H1 (cell line): ENCODE data around the gene AGXT2. TPM values are rescaled to one million over a fixed set of nuclear protein-coding genes. Genes with fewer than 3 reads are reported as not detected.

Experiments
- CTCF ChIA-PET: fragments of 300-600 bp; sonication (Branson Sonifier 250); formaldehyde crosslinking; loops from one replicate; lab custom pipeline; 2021; ENCODE audit not compliant: partially characterized antibody; lab: Charles Lee
- POLR2A ChIA-PET: fragments of 300-600 bp; sonication (Branson Sonifier 250); formaldehyde crosslinking; loops from one replicate; lab custom pipeline; 2021; ENCODE audit warnings: inconsistent platforms; ENCODE audit not compliant: partially characterized antibody; lab: Charles Lee
- DNase-seq, 2 experiments: peaks; one replicate each; pipeline versions ENCODE4 v3.0.0 to v3.0.0-alpha.2; 2010 to 2022; ENCODE audit warnings: low spot score in 2 of 2, low read depth in 1 of 2, mixed read lengths in 1 of 2
- FAIRE-seq: peaks from 2 replicates; lab custom pipeline; 2011; peaks lifted over from hg19 to GRCh38; lab: Jason Lieb, UNC
- H2AFZ ChIP-seq: 2 replicates; pipeline ENCODE4 v1.8.1; 2012; ENCODE audit warnings: low read length, inconsistent platforms
- H2AK5ac ChIP-seq: 2 replicates; pipeline ENCODE4 v1.6.1; 2013; ENCODE audit warnings: low read depth, low read length
- H2BK120ac ChIP-seq: replicated peaks from 2 replicates; pipeline ENCODE3; 2013; ENCODE audit warnings: low read depth, low read length, inconsistent platforms
- H2BK12ac ChIP-seq: 2 replicates; pipeline ENCODE4 v1.6.1; 2013; ENCODE audit warnings: low read depth, low read length
- H2BK15ac ChIP-seq: 2 replicates; pipeline ENCODE4 v1.6.1; 2013; ENCODE audit warnings: low read length
- H2BK20ac ChIP-seq: 2 replicates; pipeline ENCODE4 v1.6.1; 2013; ENCODE audit warnings: low read length
- H2BK5ac ChIP-seq: 2 replicates; pipeline ENCODE4 v1.6.1; 2013; ENCODE audit warnings: low read depth, low read length
- H3K14ac ChIP-seq: 2 replicates; pipeline ENCODE4 v1.6.1; 2013; ENCODE audit warnings: inconsistent platforms; ENCODE audit not compliant: insufficient read length
- H3K18ac ChIP-seq: 2 replicates; pipeline ENCODE4 v1.6.1; 2013; ENCODE audit warnings: low read length; ENCODE audit errors: extremely low read depth
- H3K23ac ChIP-seq: 2 replicates; pipeline ENCODE4 v1.6.1; 2013; ENCODE audit warnings: inconsistent platforms; ENCODE audit not compliant: insufficient read length
- H3K23me2 ChIP-seq: 2 replicates; pipeline ENCODE4 v1.6.1; 2013; ENCODE audit warnings: low read depth, low read length
- H3K27ac ChIP-seq: 2 replicates; pipeline ENCODE4 v1.6.1; 2011; ENCODE audit warnings: low read depth, low read length, inconsistent platforms
- H3K27me3 ChIP-seq, 4 experiments: replicated peaks in 1 of 4; 1 replicate in 1 of 4; 2 replicates in 3 of 4; pipeline versions ENCODE4 v1.6.1 to v1.8.1; 2011 to 2013; ENCODE audit warnings: low read length in 3 of 4, mild to moderate bottlenecking in 3 of 4, inconsistent platforms in 2 of 4, mixed read lengths in 2 of 4, moderate library complexity in 1 of 4; ENCODE audit not compliant: control insufficient read depth in 3 of 4, insufficient read depth in 3 of 4; ENCODE audit errors: extremely low read depth in 1 of 4
- H3K36me3 ChIP-seq, 4 experiments: 2 replicates each; pipeline versions ENCODE4 v1.6.1 to v1.8.1; 2011 to 2013; ENCODE audit warnings: mild to moderate bottlenecking in 4 of 4, low read length in 3 of 4, moderate library complexity in 2 of 4, control low read depth in 1 of 4, inconsistent platforms in 1 of 4; ENCODE audit not compliant: insufficient read depth in 4 of 4, control insufficient read depth in 2 of 4
- H3K4ac ChIP-seq: replicated peaks from 2 replicates; pipeline ENCODE3; 2013; ENCODE audit warnings: low read length, low read depth, mixed read lengths, inconsistent platforms; ENCODE audit not compliant: insufficient read length
- H3K4me1 ChIP-seq, 4 experiments: replicated peaks in 1 of 4; 1 replicate in 1 of 4; 2 replicates in 3 of 4; pipeline versions ENCODE4 v1.6.1 to v1.8.1; 2011 to 2013; ENCODE audit warnings: low read length in 3 of 4, inconsistent platforms in 2 of 4, mixed read lengths in 1 of 4; ENCODE audit not compliant: insufficient read depth in 4 of 4, control insufficient read depth in 3 of 4
- H3K4me2 ChIP-seq, 2 experiments: 2 replicates each; pipeline versions ENCODE4 v1.6.1 to v1.8.1; 2011 to 2013; ENCODE audit warnings: low read depth in 2 of 2, low read length in 2 of 2, control low read depth in 1 of 2, inconsistent platforms in 1 of 2, mild to moderate bottlenecking in 1 of 2; ENCODE audit not compliant: insufficient read depth in 1 of 2
- H3K4me3 ChIP-seq, 4 experiments: fragments of 200-600, 300-600 bp in 1 of 4; sonication (generic), shearing (Covaris generic), sonication (Bioruptor Twin) in 1 of 4; 2 replicates each; pipeline versions ENCODE4 v1.5.1 to v1.8.1; 2011 to 2016; ENCODE audit warnings: low read length in 4 of 4, low read depth in 3 of 4, control low read depth in 2 of 4, inconsistent platforms in 2 of 4, mild to moderate bottlenecking in 2 of 4, mixed read lengths in 1 of 4, moderate library complexity in 1 of 4; ENCODE audit not compliant: insufficient read depth in 2 of 4; ENCODE audit errors: extremely low read depth in 1 of 4
- H3K56ac ChIP-seq: replicated peaks from 2 replicates; pipeline ENCODE3; 2013; ENCODE audit warnings: low read depth, mild to moderate bottlenecking, mixed read lengths, low read length, inconsistent platforms; ENCODE audit not compliant: insufficient read length
- H3K79me1 ChIP-seq: 2 replicates; pipeline ENCODE4 v1.6.1; 2013; ENCODE audit warnings: low read depth, low read length, control low read depth
- H3K79me2 ChIP-seq, 2 experiments: 2 replicates each; pipeline versions ENCODE4 v1.6.1 to v1.8.1; 2012 to 2013; ENCODE audit warnings: low read length in 2 of 2, mild to moderate bottlenecking in 2 of 2, inconsistent platforms in 1 of 2; ENCODE audit not compliant: insufficient read depth in 2 of 2, control insufficient read depth in 1 of 2
- H3K9ac ChIP-seq, 4 experiments: replicated peaks in 1 of 4; 1 replicate in 1 of 4; 2 replicates in 3 of 4; pipeline versions ENCODE4 v1.6.1 to v1.8.1; 2011 to 2013; ENCODE audit warnings: low read depth in 3 of 4, low read length in 3 of 4, control low read depth in 2 of 4, mild to moderate bottlenecking in 2 of 4, moderate library complexity in 2 of 4, inconsistent platforms in 1 of 4; ENCODE audit errors: extremely low read depth in 1 of 4
- H3K9me3 ChIP-seq, 2 experiments: 2 replicates each; pipeline versions ENCODE4 v1.6.1 to v1.8.1; 2012 to 2013; ENCODE audit warnings: mild to moderate bottlenecking in 2 of 2, moderate library complexity in 2 of 2, control low read depth in 1 of 2, inconsistent platforms in 1 of 2, low read depth in 1 of 2, low read length in 1 of 2, mixed read lengths in 1 of 2; ENCODE audit not compliant: insufficient read depth in 2 of 2
- H4K20me1 ChIP-seq, 2 experiments: replicated peaks in 1 of 2; 2 replicates each; pipeline versions ENCODE3 to v1.8.1; 2011 to 2013; ENCODE audit warnings: inconsistent platforms in 2 of 2, low read length in 2 of 2, mild to moderate bottlenecking in 1 of 2; ENCODE audit not compliant: insufficient read depth in 2 of 2, control insufficient read depth in 1 of 2
- H4K5ac ChIP-seq: 2 replicates; pipeline ENCODE4 v1.6.1; 2013; ENCODE audit warnings: low read length, low read depth, mixed read lengths, inconsistent platforms; ENCODE audit not compliant: insufficient read length
- H4K8ac ChIP-seq: 2 replicates; pipeline ENCODE4 v1.8.0; 2013; ENCODE audit warnings: mild to moderate bottlenecking, moderate library complexity, low read length, inconsistent platforms; ENCODE audit not compliant: insufficient read depth; ENCODE audit errors: extremely low read depth
- H4K91ac ChIP-seq: replicated peaks from 2 replicates; pipeline ENCODE3; 2013; ENCODE audit warnings: low read length, mixed read lengths, inconsistent platforms; ENCODE audit not compliant: insufficient read length
- ASH2L ChIP-seq: fragments of 200-600, 300-600 bp; sonication (generic); IDR thresholded peaks from one replicate; pipeline ENCODE4 v1.7.1; 2017; ENCODE audit warnings: low read length
- FOSL1 ChIP-seq: IDR thresholded peaks from 2 replicates; pipeline ENCODE4 v1.6.1; 2011; ENCODE audit warnings: mild to moderate bottlenecking, low read depth, low read length, moderate library complexity; ENCODE audit not compliant: insufficient read depth
- GABPA ChIP-seq: IDR thresholded peaks from 2 replicates; pipeline ENCODE4 v1.6.1; 2011; ENCODE audit warnings: mild to moderate bottlenecking, low read length, moderate library complexity, borderline replicate concordance; ENCODE audit not compliant: insufficient read depth
- MAFK ChIP-seq: IDR thresholded peaks from 2 replicates; pipeline ENCODE4 v1.6.1; 2012; ENCODE audit warnings: low read depth, mild to moderate bottlenecking, improper control_type of control experiment, low read length
- NANOG ChIP-seq: IDR thresholded peaks from 2 replicates; pipeline ENCODE4 v1.6.1; 2011; ENCODE audit warnings: low read length, low read depth, mild to moderate bottlenecking, inconsistent platforms; ENCODE audit not compliant: insufficient read depth, poor library complexity, severe bottlenecking
- NRF1 ChIP-seq: IDR thresholded peaks from 2 replicates; pipeline ENCODE4 v1.6.1; 2011; ENCODE audit warnings: mild to moderate bottlenecking, low read depth, low read length, improper control_type of control experiment
- RAD21 ChIP-seq, 2 experiments: IDR thresholded peaks in 1 of 2; conservative IDR thresholded peaks in 1 of 2; 2 replicates each; pipeline ENCODE4 v1.6.1; 2011; ENCODE audit warnings: low read depth in 2 of 2, low read length in 2 of 2, improper control_type of control experiment in 1 of 2, inconsistent platforms in 1 of 2, mild to moderate bottlenecking in 1 of 2, moderate library complexity in 1 of 2
- SIRT6 ChIP-seq: IDR thresholded peaks from one replicate; pipeline ENCODE4 v1.7.1; 2012; ENCODE audit warnings: low read length, inconsistent platforms
- TAF1 ChIP-seq: IDR thresholded peaks from 2 replicates; pipeline ENCODE4 v1.6.1; 2011; ENCODE audit warnings: mild to moderate bottlenecking, low read depth, low read length
- WGBS, 2 experiments: shearing (Covaris generic) in 1 of 2; methylation state at CpG; one replicate each; pipeline versions ENCODE4 v1.1.6 to v1.1.7; 2013 to 2015; ENCODE audit warnings: low lambda C conversion rate in 2 of 2, mixed read lengths in 2 of 2, inconsistent platforms in 1 of 2, low coverage in 1 of 2, missing lambda C conversion rate in 1 of 2; ENCODE audit not compliant: insufficient replicate concordance in 2 of 2, insufficient coverage in 1 of 2, insufficient read length in 1 of 2; ENCODE audit errors: extremely low coverage in 1 of 2, missing lambda C conversion rate in 1 of 2; 5-methylcytosine and 5-hydroxymethylcytosine counted together
- polyA plus RNA-seq, 7 experiments: library from polyadenylated mRNA; depleted of rRNA in 3 of 7; stranded (reverse) in 5 of 7; unstranded in 2 of 7; fragments of >200 nt in 5 of 7; fragments of 200-250 nt in 2 of 7; gene quantifications; 1 replicate in 5 of 7; 2 replicates in 1 of 7; 4 replicates in 1 of 7; pipeline versions ENCODE4 v1.2.1 to v1.2.3, GENCODE V29; 2011 to 2013; ENCODE audit warnings: missing spikeins in 2 of 7, mixed read lengths in 2 of 7
- total RNA-seq: library from RNA; stranded (reverse); fragmentation: NEBNext Ultra II Directional; extraction: Animal tissue kit (Norgen Biotek cat#: 25700); gene quantifications from 2 replicates; pipeline ENCODE4 v1.2.1, GENCODE V29; 2021
- TF ChIP-seq, protein P1 (sequence below): IDR thresholded peaks from 2 replicates; pipeline ENCODE4 v1.6.1; 2012; ENCODE audit warnings: inconsistent platforms

The AGXT2 gene
- total and polyA plus RNA-seq, 2 of the 8 experiments (the other 6 are each of a cell fraction or from before 2014, with no cell fraction given) = not detected

DNA sequence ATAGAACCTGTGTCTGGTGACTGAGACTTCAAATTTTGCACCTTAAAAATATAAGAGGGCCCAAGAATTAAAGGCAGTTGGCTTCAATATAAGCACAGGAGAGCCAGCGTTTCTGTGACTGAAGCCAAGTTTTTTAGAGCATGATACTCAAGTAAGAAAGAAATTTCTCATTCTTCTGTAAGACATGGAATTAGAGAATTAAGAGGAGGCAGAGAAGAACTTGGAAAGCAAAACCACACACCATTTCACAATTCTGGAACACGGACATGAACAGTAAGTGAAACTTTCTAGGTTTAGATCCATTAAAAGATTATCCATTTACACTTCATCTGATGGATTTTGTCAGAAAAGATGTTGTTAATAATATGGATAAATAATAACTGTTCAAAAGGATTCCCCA lies 8.9 kb upstream of the AGXT2 start:
- Histone ChIP-seq H3K36me3 (no peaks in the 10 kb centered on the region), H3K14ac (no peak overlapping the region), H2AK5ac (no peak overlapping the region), H2BK120ac (no peak overlapping the region), H3K9ac (no peak overlapping the region), H2AFZ (no peak overlapping the region), H4K8ac (no peak overlapping the region), H3K4me2 (no peak overlapping the region), H2BK5ac (no peak overlapping the region), H4K91ac (no peak overlapping the region), H2BK12ac (no peak overlapping the region), H2BK20ac (no peak overlapping the region), H3K23ac (no peak overlapping the region), H3K4me1 (peaks cover 0 to 3% (median 0%) of the 10 kb centered on the region in 4 experiments; a peak in 1 of 7 replicates), H3K23me2 (no peaks in the 10 kb centered on the region), H3K27ac (no peak overlapping the region), H3K79me2 (no peaks in the 10 kb centered on the region), H3K18ac (no peak overlapping the region), H3K56ac (no peak overlapping the region), H3K27me3 (no peaks in the 10 kb centered on the region), H4K5ac (no peak overlapping the region), H4K20me1 (no peaks in the 10 kb centered on the region), H3K9me3 (no peaks in the 10 kb centered on the region), H3K79me1 (no peaks in the 10 kb centered on the region), H3K4me3 (no peak overlapping the region), H3K4ac (no peak overlapping the region), H2BK15ac (no peak overlapping the region)
- DNase-seq (no peak), FAIRE-seq (no peak)
- POLR2A ChIA-PET = no interaction called here
- WGBS, 2 experiments = 81% methylated on average over 2 of the region's 2 CpGs; no CpG with 5 or more reads in 1 of the 2 experiments
- CTCF ChIA-PET = no interaction called here
- TF ChIP-seq SIRT6 = no peak
- TF ChIP-seq FOSL1 = no peak
- TF ChIP-seq MAFK = no peak
- TF ChIP-seq GABPA = no peak
- TF ChIP-seq RAD21 (IDR thresholded peaks at IDR 0.05 in 1 of 2, conservative IDR thresholded peaks at IDR 0.05 in 1 of 2; ENCODE audit: low read depth in 2 of 2, low read length in 2 of 2) = no peak
- TF ChIP-seq, protein P1, sequence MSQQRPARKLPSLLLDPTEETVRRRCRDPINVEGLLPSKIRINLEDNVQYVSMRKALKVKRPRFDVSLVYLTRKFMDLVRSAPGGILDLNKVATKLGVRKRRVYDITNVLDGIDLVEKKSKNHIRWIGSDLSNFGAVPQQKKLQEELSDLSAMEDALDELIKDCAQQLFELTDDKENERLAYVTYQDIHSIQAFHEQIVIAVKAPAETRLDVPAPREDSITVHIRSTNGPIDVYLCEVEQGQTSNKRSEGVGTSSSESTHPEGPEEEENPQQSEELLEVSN = no peak
- no peak for TF ChIP-seq ASH2L
- no peak for TF ChIP-seq NRF1
- TF ChIP-seq TAF1 = no peak
- no peak for TF ChIP-seq NANOG
